ENCODE data around the gene ENTPD2. TPM values are rescaled to one million over a fixed set of nuclear protein-coding genes. Genes with fewer than 3 reads are reported as not detected.

Gene ENTPD2
- total and polyA plus RNA-seq, 9 of the 15 experiments (the other 6 are each of a cell fraction or from before 2014, with no cell fraction given): 0.04 to 0.60 (median 0.14) TPM; not detected in 4

- TF ChIP-seq GATA2 (CRISPR knock-in tag; IDR thresholded peaks at IDR 0.05) (no peak), ZBTB1 (CRISPR knock-in tag; IDR thresholded peaks at IDR 0.05; ENCODE audit: borderline replicate concordance, low read depth) (0 out of 2 replicates have a peak, but pooled peaks have one; percentile 2), KDM4B (IDR thresholded peaks at IDR 0.05; ENCODE audit: borderline replicate concordance in 2 of 2, low read depth in 1 of 2) (no peak), HCFC1 (IDR thresholded peaks at IDR 0.05; ENCODE audit: low read depth, low read length) (0 out of 2 replicates have a peak, but pooled peaks have one; percentile 7), MTA3 (IDR thresholded peaks at IDR 0.05; ENCODE audit: borderline replicate concordance) (peak; percentile 73; the same call in 1 of the 2 replicates), MXI1 (IDR thresholded peaks at IDR 0.05; ENCODE audit: low read depth, low read length) (0 out of 2 replicates have a peak, but pooled peaks have one; percentile 50), YY1 (IDR thresholded peaks at IDR 0.05; ENCODE audit: borderline replicate concordance in 1 of 3, control insufficient read depth in 1 of 3, extremely low read depth in 1 of 3, insufficient read depth in 3 of 3, insufficient read length in 1 of 3, insufficient replicate concordance in 2 of 3, low read depth in 1 of 3, low read length in 2 of 3) (peak in 2 of 3 experiments; percentile 16 to 55), KDM5B (IDR thresholded peaks at IDR 0.05; ENCODE audit: insufficient replicate concordance, low read depth, low read length) (peak; percentile 71), MGA (IDR thresholded peaks at IDR 0.05) (peak; percentile 73), PHF8 (IDR thresholded peaks at IDR 0.05; ENCODE audit: borderline replicate concordance, low read length) (peak; percentile 66; the same call in 1 of the 2 replicates), NEUROD1 (IDR thresholded peaks at IDR 0.05; ENCODE audit: borderline replicate concordance, low read depth, low read length, partially characterized antibody) (peak; percentile 8), KLF1 (tag; IDR thresholded peaks at IDR 0.05) (no peak), MAX (CRISPR knock-in tag; IDR thresholded peaks at IDR 0.05) (peak; percentile 87), ZNF184 (CRISPR knock-in tag; IDR thresholded peaks at IDR 0.05) (no peak)
Measured at GRCh38 chr9:137070201-137070905, 16.5 kb upstream of the ENTPD2 start, which contains the start of gene SAPCD2 (continued).

All from K562 (cell line).